Activated CD8-positive, alpha-beta memory T cell treated with anti-CD3 and anti-CD28 coated beads for 24 hours (primary cell): ENCODE results near the gene MLLT1.

ENCODE experiments used
- DNase-seq: peaks from one replicate; pipeline ENCODE4 v3.0.0-alpha.2; 2020

MLLT1 gene

GRCh38 chr19:6253954-6254733 lies 25.6 kb downstream of the MLLT1 start:
- no peak for DNase-seq

- DNase-seq, result no peak
Observed at GRCh38 chr19:6252066-6252465, 27.7 kb downstream of the MLLT1 start.

GRCh38 chr19:6250909-6251308 lies 28.9 kb downstream of the MLLT1 start:
- no peak for DNase-seq

- DNase-seq, result no peak
Observed at GRCh38 chr19:6250024-6250615, 29.7 kb downstream of the MLLT1 start.

GRCh38 chr19:6249296-6249695 lies 30.5 kb downstream of the MLLT1 start:
- no peak for DNase-seq

- no peak for DNase-seq
Observed at GRCh38 chr19:6248844-6249243, 30.9 kb downstream of the MLLT1 start.

GRCh38 chr19:6248341-6248740 lies 31.4 kb downstream of the MLLT1 start:
- no peak for DNase-seq

- no peak for DNase-seq
Observed at GRCh38 chr19:6247007-6247288, 32.8 kb downstream of the MLLT1 start.

- DNase-seq, result no peak
Observed at GRCh38 chr19:6246174-6247006, 33.4 kb downstream of the MLLT1 start.

GRCh38 chr19:6242677-6243076 lies 37.1 kb downstream of the MLLT1 start:
- no peak for DNase-seq

GRCh38 chr19:6241680-6242377 lies 37.9 kb downstream of the MLLT1 start:
- DNase-seq, result no peak

GRCh38 chr19:6241056-6241455 lies 38.7 kb downstream of the MLLT1 start:
- DNase-seq, result no peak

- no peak for DNase-seq
Observed at GRCh38 chr19:6239871-6240676, 39.7 kb downstream of the MLLT1 start.

GRCh38 chr19:6239401-6239844 lies 40.4 kb downstream of the MLLT1 start:
- no peak for DNase-seq

- DNase-seq, result no peak
Observed at GRCh38 chr19:6238643-6239281, 41.0 kb downstream of the MLLT1 start.

GRCh38 chr19:6238256-6238642 lies 41.5 kb downstream of the MLLT1 start:
- no peak for DNase-seq

GRCh38 chr19:6236310-6237291 lies 43.2 kb downstream of the MLLT1 start:
- DNase-seq, result no peak

- no peak for DNase-seq
Observed at GRCh38 chr19:6235031-6235951, 44.5 kb downstream of the MLLT1 start.

GRCh38 chr19:6234527-6234926 lies 45.2 kb downstream of the MLLT1 start:
- no peak for DNase-seq
